Testis (tissue), 2 donors: ENCODE results near the gene ANKRD44.

Source experiments
- CTCF ChIP-seq, 3 experiments: fragments of 450-650 bp in 2 of 3; fragments of 200-600 bp in 1 of 3; sonication (generic) in 1 of 3; IDR thresholded peaks; one replicate each; pipeline ENCODE4 v1.5.1; 2016 to 2019; ENCODE audit warnings: antibody characterized with exemption in 3 of 3, mild to moderate bottlenecking in 2 of 3, moderate library complexity in 1 of 3
- POLR2A ChIP-seq: fragments of 450-650 bp; IDR thresholded peaks from one replicate; pipeline ENCODE4 v1.6.1; 2017; ENCODE audit warnings: antibody characterized with exemption, mild to moderate bottlenecking, moderate library complexity

GRCh38 chr2:197232010-197232409 lies 78.6 kb downstream of the ANKRD44 start:
- no peak for TF ChIP-seq CTCF (IDR thresholded peaks at IDR 0.05)
- TF ChIP-seq POLR2A: no peak
